NB4 (cell line): Measurements from ENCODE around the gene LINGO3.

Experiments
- CTCF ChIP-seq: IDR thresholded peaks from one replicate; pipeline ENCODE4 v1.5.1; 2012; ENCODE audit warnings: low read depth, low read length
- MAX ChIP-seq: IDR thresholded peaks from 2 replicates; pipeline ENCODE4 v1.6.1; 2011; ENCODE audit warnings: low read depth, low read length
- MYC ChIP-seq: IDR thresholded peaks from 2 replicates; pipeline ENCODE4 v1.6.1; 2011; ENCODE audit warnings: low read depth, low read length
- POLR2A ChIP-seq: IDR thresholded peaks from 2 replicates; pipeline ENCODE4 v1.6.1; 2011; ENCODE audit warnings: mild to moderate bottlenecking; ENCODE audit not compliant: insufficient read length; ENCODE audit errors: extremely low read depth

- TF ChIP-seq CTCF = no peak
- TF ChIP-seq POLR2A = no peak
- no peak for TF ChIP-seq MAX
- no peak for TF ChIP-seq MYC
These were observed 32.1 kb downstream of the LINGO3 start for GRCh38 chr19:2275588-2276428.
